22Rv1 (cell line): ENCODE data around the gene NME9.

Source experiments
- H3K27ac ChIP-seq: fragments of 450-650 bp; 2 replicates; pipeline ENCODE4 v1.5.1; 2017
- CTCF ChIP-seq: fragments of 450-650 bp; IDR thresholded peaks from 2 replicates; pipeline ENCODE4 v1.5.1; 2017; ENCODE audit warnings: mild to moderate bottlenecking
- ZFX ChIP-seq: fragments of 450-650 bp; IDR thresholded peaks from 2 replicates; pipeline ENCODE4 v1.6.1; 2017; ENCODE audit warnings: antibody characterized with exemption, borderline replicate concordance

The NME9 gene

GRCh38 chr3:138317687-138318086, 12.0 kb downstream of the NME9 start:
- H3K27ac ChIP-seq: no peak overlapping the region
- TF ChIP-seq CTCF (no peak), ZFX (no peak)

GRCh38 chr3:138314751-138315150, 14.9 kb downstream of the NME9 start:
- no peak for TF ChIP-seq CTCF
- TF ChIP-seq ZFX: no peak
- H3K27ac ChIP-seq: no peak overlapping the region

- TF ChIP-seq ZFX (no peak), CTCF (no peak)
Observed at GRCh38 chr3:138310494-138310893, 19.2 kb downstream of the NME9 start.

GRCh38 chr3:138308783-138309182, 20.9 kb downstream of the NME9 start:
- no peak for TF ChIP-seq CTCF
- no peak for TF ChIP-seq ZFX
- no peak overlapping the region for H3K27ac ChIP-seq

More at GRCh38 chr3:138310494-138310893, 19.2 kb downstream of the NME9 start:
- no peak overlapping the region for H3K27ac ChIP-seq

GRCh38 chr3:138307899-138308298, 21.8 kb downstream of the NME9 start:
- TF ChIP-seq ZFX: no peak
- no peak for TF ChIP-seq CTCF
- no peak overlapping the region for H3K27ac ChIP-seq

- H3K27ac ChIP-seq: no peak overlapping the region
- no peak for TF ChIP-seq CTCF
- no peak for TF ChIP-seq ZFX
Observed at GRCh38 chr3:138303474-138303873, 26.2 kb downstream of the NME9 start.

GRCh38 chr3:138300647-138301046, 29.0 kb downstream of the NME9 start:
- TF ChIP-seq CTCF (no peak), ZFX (no peak)
- H3K27ac ChIP-seq: no peak overlapping the region
